GM18502 (cell line): ENCODE results near the gene GFY.

ENCODE experiments used
- ATAC-seq: cut with Tn5 transposase; IDR thresholded peaks from one replicate; pipeline ENCODE4 v1.9.1; 2021; ENCODE audit warnings: mild to moderate bottlenecking; ENCODE audit not compliant: unreplicated experiment, poor library complexity

GFY gene

GRCh38 chr19:49427339-49427738 lies 2.2 kb downstream of the GFY start:
- no peak for ATAC-seq

GRCh38 chr19:49427855-49428546 lies 2.8 kb downstream of the GFY start:
- ATAC-seq: no peak

DNA sequence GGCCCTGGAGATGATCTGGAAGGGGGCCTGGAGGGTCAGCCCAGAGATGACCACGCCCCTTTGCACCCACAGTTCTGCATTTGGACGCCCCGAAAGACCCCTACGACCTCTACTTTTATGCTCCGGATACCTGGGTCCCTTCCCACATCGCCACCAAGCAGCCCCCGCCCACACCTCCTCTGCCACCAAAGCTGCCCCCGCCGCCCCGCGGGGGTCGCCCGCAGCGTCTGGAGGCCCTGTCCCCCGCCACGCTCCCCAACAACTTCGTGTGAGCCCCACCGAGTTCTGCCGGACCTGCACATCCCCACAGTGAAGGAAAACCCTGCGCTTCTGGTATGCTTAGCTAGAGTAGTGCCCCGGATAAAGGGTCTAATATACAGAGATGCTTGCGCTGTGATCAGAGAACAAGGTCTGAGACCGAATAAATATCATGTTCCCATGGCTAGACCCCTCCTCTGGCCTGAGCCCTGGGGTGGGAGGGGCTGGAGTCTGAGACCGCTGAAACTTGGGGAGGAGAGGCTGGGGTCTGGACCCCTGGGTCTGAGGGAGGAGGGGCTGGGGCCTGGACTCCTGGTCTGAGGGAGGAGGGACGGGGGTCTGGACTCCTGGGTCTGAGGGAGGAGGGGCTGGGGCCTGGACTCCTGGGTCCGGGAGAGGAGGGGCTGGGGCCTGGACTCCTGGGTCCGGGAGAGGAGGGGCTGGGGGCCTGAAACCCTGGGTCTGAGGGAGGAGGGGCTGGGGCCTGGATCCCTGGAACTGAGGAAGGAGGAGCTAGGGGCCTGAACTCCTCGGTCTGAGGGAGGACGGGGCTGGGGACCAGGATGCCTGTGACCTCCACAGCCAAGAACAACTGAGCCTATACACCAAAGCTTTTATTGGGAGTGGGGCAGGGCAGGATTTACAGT lies 3.6 kb downstream of the GFY start:
- ATAC-seq: no peak

DNA sequence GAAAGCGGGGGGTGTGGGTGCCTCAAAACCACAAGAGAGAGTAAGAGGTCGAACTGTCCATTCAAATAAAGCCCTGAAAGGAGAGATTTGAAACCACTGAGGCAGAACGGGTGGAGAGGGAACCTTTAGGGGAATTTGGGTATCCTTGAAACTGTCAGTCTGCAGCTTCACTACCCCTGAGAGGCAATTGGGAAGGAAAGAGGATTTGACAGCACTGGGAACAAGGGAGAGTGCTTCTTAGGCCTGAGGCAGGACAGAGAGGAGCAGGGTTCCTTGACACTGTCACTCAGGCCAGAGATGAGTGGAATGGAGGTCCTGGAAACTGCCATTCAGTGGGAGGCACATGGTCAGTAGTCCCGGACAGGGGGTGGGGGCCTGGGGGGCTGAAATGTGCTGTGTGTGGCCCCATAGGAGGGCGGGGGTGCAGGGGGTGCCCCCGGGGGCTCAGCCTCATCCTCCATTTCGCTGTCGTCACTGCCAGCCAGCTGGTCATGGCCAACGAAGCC lies 5.0 kb downstream of the GFY start:
- ATAC-seq: no peak

GRCh38 chr19:49430678-49431329 lies 5.6 kb downstream of the GFY start:
- ATAC-seq: no peak

GRCh38 chr19:49431330-49431749 lies 6.2 kb downstream of the GFY start:
- ATAC-seq: no peak

DNA sequence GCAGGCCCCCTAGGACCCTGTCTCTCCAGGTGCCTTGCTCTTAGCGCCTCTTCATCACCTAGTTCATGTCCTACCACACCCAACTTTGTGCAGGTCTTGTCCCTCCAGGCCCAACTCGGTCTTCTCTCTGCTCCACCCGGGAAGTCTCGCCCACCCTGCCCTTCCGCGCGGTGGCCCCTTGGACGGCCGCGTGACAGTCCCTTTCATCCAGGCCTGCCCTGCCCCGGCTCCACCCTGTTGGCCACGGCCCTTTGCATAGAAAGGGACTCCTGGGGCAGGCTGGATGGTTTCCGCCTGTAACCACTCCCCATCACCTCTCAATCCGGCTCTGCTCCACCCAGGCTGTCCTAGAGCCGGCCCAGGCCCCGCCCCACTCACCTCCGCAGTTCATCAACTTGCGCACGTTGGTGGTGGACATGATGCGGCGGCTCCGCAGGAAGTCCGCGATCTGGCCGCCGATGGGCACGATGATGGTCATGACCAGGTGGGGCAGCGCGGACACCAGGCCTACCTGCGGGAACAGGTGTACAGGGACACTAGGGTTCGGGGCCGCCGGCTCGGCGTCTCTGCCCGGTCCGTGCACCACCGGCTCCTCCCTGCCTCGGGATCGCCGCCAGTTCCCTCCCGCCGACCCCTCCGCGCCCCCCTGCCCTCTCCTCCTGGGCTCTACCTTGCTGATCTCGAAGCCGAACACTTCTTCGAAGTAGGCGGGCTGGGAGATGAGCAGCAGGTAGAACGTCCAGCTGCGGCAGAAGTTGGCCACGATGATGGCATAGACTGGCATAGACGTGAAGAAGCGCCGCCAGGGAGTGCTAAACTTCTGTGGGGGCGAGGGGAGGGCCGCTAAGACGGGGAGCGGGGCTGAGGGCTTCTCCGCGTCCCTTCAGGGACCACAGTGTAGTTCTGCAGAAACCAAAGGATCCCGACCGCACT lies 7.2 kb downstream of the GFY start:
- ATAC-seq: no peak

DNA sequence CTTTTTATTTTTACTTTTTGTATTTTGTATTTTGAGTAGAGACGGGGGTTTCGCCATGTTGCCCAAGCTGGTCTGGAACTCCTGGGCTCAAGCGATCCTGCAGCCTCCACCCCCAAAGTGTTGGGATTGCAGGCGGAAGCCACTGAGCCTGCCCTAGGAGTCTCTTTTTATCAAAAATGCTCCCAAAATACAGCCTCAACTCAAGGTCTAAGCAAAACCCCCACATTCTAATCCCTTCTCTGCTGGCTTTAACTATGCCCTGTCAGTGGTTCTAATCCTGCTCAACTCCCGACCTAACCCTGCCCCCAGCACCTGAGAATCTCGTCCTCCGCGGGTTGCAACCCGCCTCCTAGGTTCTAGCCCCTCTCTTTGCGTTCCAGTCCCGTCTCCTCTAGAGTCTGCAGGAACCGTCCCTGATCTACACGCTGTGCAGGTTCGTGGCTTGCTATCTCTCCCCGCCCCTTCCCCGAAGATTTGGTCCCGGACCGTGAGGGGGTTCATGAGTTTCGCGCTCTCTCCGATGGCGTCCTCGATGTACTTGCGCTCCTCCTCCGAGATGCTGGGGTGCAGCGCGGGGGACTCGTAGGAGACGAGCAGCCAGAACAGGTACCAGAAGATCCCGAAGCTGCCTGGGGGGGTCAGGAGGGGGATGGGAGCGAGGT lies 8.2 kb downstream of the GFY start:
- no peak for ATAC-seq

DNA sequence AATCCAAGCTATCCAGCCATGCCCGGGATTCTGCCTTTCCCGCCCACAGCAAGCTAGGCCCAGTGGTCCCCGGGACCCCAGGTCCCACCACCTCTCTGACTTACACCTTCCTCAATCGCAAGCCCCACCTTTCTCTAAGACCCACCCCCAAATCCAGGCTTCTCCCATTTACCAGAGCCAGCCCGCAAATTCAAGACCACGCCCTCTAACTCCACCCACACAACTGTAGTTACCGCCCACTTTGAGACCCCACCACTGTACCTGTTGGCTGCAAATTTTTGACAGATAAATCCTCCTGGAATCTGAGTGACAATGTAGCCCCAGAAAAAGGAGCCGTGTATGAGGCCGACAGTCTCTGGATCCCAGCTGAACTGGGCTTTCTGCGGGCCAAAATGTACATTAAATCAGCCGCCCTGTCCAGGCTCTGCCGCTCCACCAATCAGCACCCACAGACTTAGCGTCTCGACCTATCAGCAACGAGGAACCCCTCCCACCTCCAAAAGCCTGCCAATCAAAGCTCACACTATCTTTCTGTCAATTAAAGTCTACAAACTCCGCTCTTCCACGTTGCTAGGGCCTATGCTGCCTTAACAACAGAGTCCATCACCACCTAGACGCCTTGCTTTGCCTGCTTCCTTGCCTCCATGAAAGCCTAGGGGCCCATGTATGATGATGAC lies 9.9 kb downstream of the GFY start:
- ATAC-seq: no peak

- no peak for ATAC-seq
Observed at GRCh38 chr19:49435670-49436069, 10.5 kb downstream of the GFY start.

DNA sequence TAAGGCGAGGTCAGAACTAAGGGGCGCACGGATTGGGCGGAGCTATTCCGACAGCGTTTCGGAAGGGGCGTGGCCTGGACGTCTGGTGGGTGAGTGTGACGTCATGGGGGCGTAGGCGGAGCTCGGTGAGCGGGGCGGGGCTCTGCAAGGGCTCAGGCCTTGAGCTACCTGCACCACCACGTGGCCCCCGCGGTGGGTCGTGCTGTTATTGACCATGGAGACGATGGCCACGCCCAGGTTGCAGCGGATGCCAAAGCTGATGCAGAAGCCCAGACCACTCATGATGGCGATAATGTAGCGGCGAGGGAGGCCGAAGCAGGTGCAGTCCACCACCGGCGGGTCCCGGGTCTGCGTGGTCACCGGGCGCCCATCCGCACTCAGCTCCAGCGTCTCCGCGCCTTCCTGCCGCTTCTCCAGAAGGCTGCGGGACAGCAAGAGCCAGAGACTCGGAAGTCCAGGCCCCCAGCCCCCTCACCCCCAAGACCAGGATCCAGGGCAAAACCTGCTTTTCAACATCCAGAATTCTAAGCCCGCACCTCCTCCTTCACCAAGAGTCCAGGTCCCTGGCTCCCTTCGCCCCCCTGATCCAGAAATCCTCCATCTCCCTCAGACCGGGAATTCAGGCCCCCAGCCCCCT lies 11.3 kb downstream of the GFY start:
- ATAC-seq: no peak

DNA sequence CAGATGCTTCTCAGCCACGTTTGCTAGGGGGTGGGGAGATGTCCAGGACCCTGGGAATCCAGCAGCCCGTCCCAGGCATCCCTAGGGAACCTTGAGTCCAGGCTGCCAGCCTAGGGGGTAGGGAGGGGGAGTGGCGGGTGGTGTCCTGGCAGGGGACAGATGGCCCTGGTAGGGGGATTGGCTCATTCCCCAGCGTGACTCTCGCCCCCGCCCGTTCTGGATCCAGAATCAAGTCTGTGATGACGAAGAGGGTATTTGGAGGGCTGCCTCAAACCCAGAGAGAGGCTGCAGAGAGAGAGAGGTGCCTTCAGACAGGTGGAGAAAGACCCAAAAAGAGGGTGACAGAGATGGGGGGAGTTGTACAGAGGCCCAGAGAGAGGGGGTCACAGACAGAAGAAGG lies 12.0 kb downstream of the GFY start:
- ATAC-seq: no peak

DNA sequence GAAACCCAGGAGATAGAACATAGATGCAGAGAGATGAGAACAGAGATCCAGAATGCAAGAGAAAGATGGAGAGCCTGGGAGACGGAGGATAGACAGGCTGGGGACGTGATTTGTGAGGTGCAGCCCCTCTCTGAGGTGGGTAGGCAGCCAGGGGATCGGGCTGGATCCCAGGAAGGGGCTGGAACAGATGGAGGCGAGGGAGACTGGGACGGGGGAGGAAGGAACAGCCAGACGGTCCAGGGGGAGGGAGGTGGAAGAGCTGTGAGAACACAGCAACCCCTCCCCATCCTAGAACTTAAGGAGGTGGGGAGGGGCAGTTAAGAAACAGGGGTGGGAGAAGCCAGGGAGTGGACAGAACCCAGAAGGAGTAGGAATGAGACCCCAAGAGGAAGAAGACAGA lies 13.1 kb downstream of the GFY start:
- ATAC-seq: no peak

DNA sequence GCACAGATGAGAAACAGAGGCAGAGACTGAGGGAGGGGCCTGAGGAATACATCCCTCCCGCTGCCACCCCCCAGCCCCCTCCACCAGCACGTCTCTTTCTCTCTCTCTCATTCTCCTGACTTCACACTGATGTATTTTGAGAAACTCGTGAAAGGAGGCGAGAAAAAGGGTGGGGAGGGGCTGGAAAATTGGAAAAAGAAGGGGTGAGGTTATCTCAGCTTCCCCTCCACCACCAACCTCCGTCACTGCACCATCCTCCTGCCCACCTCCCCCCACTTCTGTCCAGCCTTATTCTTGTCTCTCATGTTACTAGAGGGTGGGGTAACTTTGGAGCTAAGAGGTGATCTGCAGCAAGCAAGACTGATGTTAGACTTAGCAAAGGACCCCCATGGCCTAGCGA lies 14.6 kb downstream of the GFY start:
- ATAC-seq: no peak

GRCh38 chr19:49440439-49441209 lies 15.4 kb downstream of the GFY start:
- ATAC-seq: no peak

DNA sequence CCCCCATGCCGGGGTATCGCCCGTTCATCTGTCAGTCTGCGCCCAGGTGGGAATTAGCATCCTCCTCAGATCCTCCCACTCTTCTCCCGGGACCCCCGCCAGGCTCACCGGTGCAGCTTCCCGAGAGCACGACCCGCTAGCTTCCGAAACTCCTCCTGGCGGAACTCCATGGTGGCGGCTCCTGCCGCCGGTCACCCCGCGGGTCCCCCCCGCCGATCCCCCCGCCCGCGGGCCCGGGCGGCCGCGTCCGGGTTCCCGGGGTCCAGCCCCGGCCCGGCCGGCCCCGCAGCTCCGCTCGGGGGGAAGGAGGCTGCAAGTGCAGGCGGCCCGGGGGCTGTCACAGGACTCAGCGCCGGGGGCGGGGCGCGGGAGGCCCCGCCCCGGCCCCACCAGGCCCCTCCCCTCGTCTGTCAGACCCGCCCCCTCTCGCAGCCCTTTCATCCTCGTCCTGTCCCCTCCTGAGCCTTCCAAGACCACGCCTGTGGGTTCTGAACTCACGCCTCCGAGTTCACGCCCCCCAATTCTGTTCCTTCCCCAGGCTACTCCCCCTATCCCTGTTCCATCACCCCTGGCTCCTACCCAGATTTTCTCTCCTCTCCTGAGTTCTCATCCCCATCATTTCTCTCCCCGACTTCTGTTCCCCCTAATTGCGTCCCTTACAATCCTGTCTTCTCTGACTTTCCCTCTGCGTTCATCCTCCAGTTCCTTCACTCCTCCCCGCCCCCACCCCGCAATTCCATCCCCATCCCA lies 16.2 kb downstream of the GFY start, which contains the start of gene SLC17A7:
Gene SLC17A7, minus strand, starts transcription at position 318 of the 750 bp plus-strand sequence. Its CDS starts 148 bp downstream, at position 170.
- no peak for ATAC-seq

GRCh38 chr19:49441960-49442350 lies 16.8 kb downstream of the GFY start:
- ATAC-seq: no peak
